Measurements from ENCODE around the gene SUMO3. TPM values are rescaled to one million over a fixed set of nuclear protein-coding genes. Genes with fewer than 3 reads are reported as not detected.

SUMO3 gene
- total RNA-seq, 4 donors from 2014 or later, result 41.7 to 56.2 (median 53.7) TPM

GRCh38 chr21:44762221-44763049 is 55.4 kb downstream of the SUMO3 start:
- H3K4me1 ChIP-seq, result no peaks in the 10 kb centered on the region
- TF ChIP-seq CTCF (IDR thresholded peaks at IDR 0.05) (no peak), POLR2AphosphoS5 (IDR thresholded peaks at IDR 0.05) (no peak), EP300 (IDR thresholded peaks at IDR 0.05) (no peak), POLR2A (IDR thresholded peaks at IDR 0.05) (no peak)
- H3K4me3 ChIP-seq, result no peak overlapping the region
- no peak for ATAC-seq
- 74% methylated on average over 4 of the region's 24 CpGs; no CpG with 5 or more reads in 1 of the 2 donors for WGBS, 2 donors (ENCODE audit: low coverage in 1 of 2)
- H3K27ac ChIP-seq, result no peak overlapping the region
- peaks cover 16% of the 10 kb centered on the region for H3K27me3 ChIP-seq
- H3K9me3 ChIP-seq, result peaks cover 0 to 8% (median 0%) of the 10 kb centered on the region in 3 donors
- H3K36me3 ChIP-seq, result no peaks in the 10 kb centered on the region

DNA sequence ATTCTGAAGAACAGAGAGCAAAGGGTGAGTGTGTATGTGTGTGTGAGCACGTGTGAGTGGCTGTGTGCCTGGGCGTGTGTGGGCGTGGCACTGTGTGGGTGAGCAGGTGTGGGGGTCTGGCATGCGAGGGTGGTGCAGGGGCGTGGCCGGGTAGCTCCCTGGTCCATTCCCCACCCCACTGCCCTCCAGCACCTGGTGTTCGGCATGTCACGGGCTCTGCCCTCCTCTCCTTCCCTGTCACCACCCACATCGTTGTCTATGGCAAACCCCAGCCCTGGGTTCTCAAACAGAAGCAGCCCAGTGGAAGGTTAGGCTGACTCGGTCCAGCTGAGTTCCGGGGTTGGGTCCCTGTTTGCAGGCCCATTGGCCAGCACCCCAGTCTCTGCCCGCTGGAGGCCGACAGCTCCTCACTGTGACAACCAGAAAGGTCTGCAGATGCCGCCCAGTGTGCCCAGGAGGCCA is 56.1 kb downstream of the SUMO3 start:
- no peak overlapping the region for H3K4me3 ChIP-seq
- H3K27ac ChIP-seq, result no peak overlapping the region
- 78 to 80% methylated on average over 1 to 7 of the region's 14 CpGs for WGBS, 2 donors (ENCODE audit: low coverage in 1 of 2)
- H3K9me3 ChIP-seq, result peaks cover 0 to 8% (median 0%) of the 10 kb centered on the region in 3 donors
- peaks cover 16% of the 10 kb centered on the region for H3K27me3 ChIP-seq
- no peaks in the 10 kb centered on the region for H3K4me1 ChIP-seq
- H3K36me3 ChIP-seq, result no peaks in the 10 kb centered on the region
- no peak for ATAC-seq
- TF ChIP-seq CTCF (IDR thresholded peaks at IDR 0.05), result no peak
- TF ChIP-seq POLR2A (IDR thresholded peaks at IDR 0.05), result no peak
- no peak for TF ChIP-seq EP300 (IDR thresholded peaks at IDR 0.05)
- no peak for TF ChIP-seq POLR2AphosphoS5 (IDR thresholded peaks at IDR 0.05)

GRCh38 chr21:44761011-44761729 is 56.7 kb downstream of the SUMO3 start:
- TF ChIP-seq POLR2AphosphoS5 (IDR thresholded peaks at IDR 0.05) (no peak), EP300 (IDR thresholded peaks at IDR 0.05) (no peak), POLR2A (IDR thresholded peaks at IDR 0.05) (no peak), CTCF (IDR thresholded peaks at IDR 0.05) (no peak)
- ATAC-seq, result no peak
- peaks cover 16% of the 10 kb centered on the region for H3K27me3 ChIP-seq
- H3K9me3 ChIP-seq, result peaks cover 0 to 8% (median 0%) of the 10 kb centered on the region in 3 donors
- H3K27ac ChIP-seq, result no peak overlapping the region
- H3K36me3 ChIP-seq, result no peaks in the 10 kb centered on the region
- H3K4me3 ChIP-seq, result no peak overlapping the region
- WGBS, 2 donors (ENCODE audit: low coverage in 1 of 2), result 30 to 54% methylated on average over 4 to 19 of the region's 21 CpGs
- H3K4me1 ChIP-seq, result no peaks in the 10 kb centered on the region

DNA sequence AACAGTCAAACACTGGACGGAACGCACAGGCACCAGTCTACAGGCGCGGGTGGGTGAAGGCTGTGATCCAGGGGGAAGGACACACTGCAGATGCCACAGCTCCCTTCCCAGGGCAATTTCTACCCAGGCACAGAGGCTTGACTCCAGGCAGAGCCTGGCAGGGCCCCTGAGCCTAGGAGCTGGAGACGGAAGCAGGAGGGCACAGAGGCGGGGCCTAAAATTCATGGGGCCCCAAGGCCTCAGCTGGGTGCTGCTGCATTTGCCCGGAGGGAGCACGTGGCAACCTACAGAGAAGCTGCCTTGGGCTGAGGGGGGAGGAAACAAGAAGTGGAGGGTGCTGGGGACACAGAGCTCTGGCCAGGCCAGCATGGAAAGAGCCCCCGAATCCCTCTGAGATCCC is 57.5 kb downstream of the SUMO3 start:
- peaks cover 16% of the 10 kb centered on the region for H3K27me3 ChIP-seq
- TF ChIP-seq POLR2A (IDR thresholded peaks at IDR 0.05) (no peak), CTCF (IDR thresholded peaks at IDR 0.05) (no peak), EP300 (IDR thresholded peaks at IDR 0.05) (no peak), POLR2AphosphoS5 (IDR thresholded peaks at IDR 0.05) (no peak)
- WGBS, 2 donors (ENCODE audit: low coverage in 1 of 2), result 69 to 100% methylated on average over 4 to 5 of the region's 9 CpGs
- ATAC-seq, result no peak
- no peaks in the 10 kb centered on the region for H3K36me3 ChIP-seq
- H3K4me1 ChIP-seq, result no peaks in the 10 kb centered on the region
- no peak overlapping the region for H3K27ac ChIP-seq
- no peak overlapping the region for H3K4me3 ChIP-seq
- H3K9me3 ChIP-seq, result peaks cover 0 to 11% (median 0%) of the 10 kb centered on the region in 3 donors
